IMR-90 (cell line): Measurements from ENCODE around the gene SLC35D2. TPM values are rescaled to one million over a fixed set of nuclear protein-coding genes. Genes with fewer than 3 reads are reported as not detected.
"Not testable (repeated sequence)": the region's sequence is repeated elsewhere in the genome, so short reads cannot be mapped to it uniquely, and the experiment has no call there.

Source experiments
- ATAC-seq: fragments of 200-7000 bp; cut with Tn5 transposase; 2 replicates; pipeline ENCODE4 v1.9.1; 2020; ENCODE audit warnings: low read depth, mild to moderate bottlenecking, moderate library complexity
- BruUV-seq: library from RNA; stranded (reverse); fragments of 400-500 nt; replicated peaks from 2 replicates; lab custom pipeline; 2021; lab: Mats Ljungman, UMichigan
- CTCF ChIA-PET: fragments of 300-600 bp; formaldehyde crosslinking; extraction: SDS; loops from one replicate; lab custom pipeline; 2021; ENCODE audit warnings: antibody characterized with exemption; lab: Yijun Ruan, JAX
- POLR2A ChIA-PET: fragments of 300-600 bp; sonication (Branson Sonifier 250); formaldehyde crosslinking; loops from one replicate; lab custom pipeline; 2022; ENCODE audit warnings: antibody characterized with exemption; ENCODE audit not compliant: unreplicated experiment; lab: Charles Lee
- DNase-seq: peaks from one replicate; pipeline ENCODE4 v3.0.0; 2013
- H2AFZ ChIP-seq: replicated peaks from 2 replicates; pipeline ENCODE3; 2013; ENCODE audit warnings: low read length, mild to moderate bottlenecking; ENCODE audit not compliant: poor library complexity
- H2AK5ac ChIP-seq: 2 replicates; pipeline ENCODE4 v1.6.1; 2013; ENCODE audit warnings: low read depth, low read length, inconsistent platforms
- H2AK9ac ChIP-seq: replicated peaks from 2 replicates; pipeline ENCODE3; 2013; ENCODE audit warnings: mild to moderate bottlenecking, low read depth, low read length, moderate library complexity; ENCODE audit not compliant: poor library complexity
- H2BK120ac ChIP-seq: 2 replicates; pipeline ENCODE4 v1.6.1; 2013; ENCODE audit warnings: low read depth, low read length, inconsistent platforms
- H2BK15ac ChIP-seq: 3 replicates; pipeline ENCODE4 v1.6.1; 2013; ENCODE audit warnings: low read depth, low read length, inconsistent platforms
- H2BK20ac ChIP-seq: 2 replicates; pipeline ENCODE4 v1.6.1; 2013; ENCODE audit warnings: low read depth, mild to moderate bottlenecking, inconsistent platforms, low read length, moderate library complexity
- H2BK5ac ChIP-seq: 2 replicates; pipeline ENCODE4 v1.6.1; 2013; ENCODE audit warnings: mild to moderate bottlenecking, low read depth, low read length, inconsistent platforms; ENCODE audit not compliant: poor library complexity, severe bottlenecking
- H3K14ac ChIP-seq: replicated peaks from 2 replicates; pipeline ENCODE4 v1.6.1; 2013; ENCODE audit warnings: low read depth, low read length, inconsistent platforms
- H3K18ac ChIP-seq: 2 replicates; pipeline ENCODE4 v1.6.1; 2013; ENCODE audit warnings: low read depth, low read length, control low read depth
- H3K23ac ChIP-seq: 2 replicates; pipeline ENCODE4 v1.6.1; 2013; ENCODE audit warnings: low read depth, low read length, inconsistent platforms
- H3K27ac ChIP-seq: 2 replicates; pipeline ENCODE4 v1.5.1; 2013; ENCODE audit warnings: mild to moderate bottlenecking, control low read depth, low read length; ENCODE audit not compliant: insufficient read depth
- H3K27me3 ChIP-seq: 2 replicates; pipeline ENCODE4 v1.6.1; 2013; ENCODE audit warnings: low read length; ENCODE audit not compliant: control insufficient read depth, insufficient read depth
- H3K36me3 ChIP-seq: 2 replicates; pipeline ENCODE4 v1.6.1; 2013; ENCODE audit warnings: low read length, mixed read lengths; ENCODE audit not compliant: control insufficient read depth, insufficient read depth
- H3K4ac ChIP-seq: 2 replicates; pipeline ENCODE4 v1.6.1; 2013; ENCODE audit warnings: low read depth, low read length, inconsistent platforms
- H3K4me1 ChIP-seq: 2 replicates; pipeline ENCODE4 v1.6.1; 2013; ENCODE audit warnings: low read length, mixed read lengths; ENCODE audit not compliant: control insufficient read depth, insufficient read depth
- H3K4me2 ChIP-seq: 2 replicates; pipeline ENCODE4 v1.6.1; 2013; ENCODE audit warnings: low read depth, mild to moderate bottlenecking, control low read depth, low read length, moderate library complexity
- H3K4me3 ChIP-seq: 2 replicates; pipeline ENCODE4 v1.5.1; 2013; ENCODE audit warnings: low read depth, mild to moderate bottlenecking, control low read depth, low read length, moderate library complexity; ENCODE audit not compliant: insufficient read depth
- H3K56ac ChIP-seq: 2 replicates; pipeline ENCODE4 v1.6.1; 2013; ENCODE audit warnings: low read length, inconsistent platforms; ENCODE audit not compliant: insufficient read depth; ENCODE audit errors: extremely low read depth
- H3K79me1 ChIP-seq, 2 experiments: 2 replicates each; pipeline ENCODE4 v1.6.1; 2013; ENCODE audit warnings: low read length in 2 of 2, inconsistent platforms in 1 of 2, low read depth in 1 of 2
- H3K9ac ChIP-seq: 2 replicates; pipeline ENCODE4 v1.6.1; 2013; ENCODE audit warnings: low read depth, low read length, control low read depth
- H3K9me1 ChIP-seq: 2 replicates; pipeline ENCODE4 v1.6.1; 2013; ENCODE audit warnings: low read length, inconsistent platforms; ENCODE audit not compliant: insufficient read depth
- H3K9me3 ChIP-seq: 2 replicates; pipeline ENCODE4 v1.6.1; 2013; ENCODE audit warnings: low read length; ENCODE audit not compliant: control insufficient read depth, insufficient read depth
- H4K20me1 ChIP-seq: 2 replicates; pipeline ENCODE4 v1.6.1; 2013; ENCODE audit warnings: low read length, inconsistent platforms; ENCODE audit not compliant: insufficient read depth
- H4K5ac ChIP-seq: 2 replicates; pipeline ENCODE4 v1.6.1; 2013; ENCODE audit warnings: mild to moderate bottlenecking, low read depth, low read length, control low read depth
- H4K8ac ChIP-seq, 2 experiments: 2 replicates each; pipeline ENCODE4 v1.6.1; 2013; ENCODE audit warnings: low read depth in 2 of 2, low read length in 2 of 2, control low read depth in 1 of 2, inconsistent platforms in 1 of 2
- H4K91ac ChIP-seq: 2 replicates; pipeline ENCODE4 v1.6.1; 2013; ENCODE audit warnings: low read depth, low read length, inconsistent platforms; ENCODE audit not compliant: insufficient read depth
- RFX5 ChIP-seq: IDR thresholded peaks from 2 replicates; pipeline ENCODE4 v1.8.0; 2012; ENCODE audit warnings: low read depth, mild to moderate bottlenecking, low read length, moderate library complexity
- SMC3 ChIP-seq: fragments of 150-350 bp; IDR thresholded peaks from 2 replicates; pipeline ENCODE4 v1.6.1; 2016; ENCODE audit warnings: low read depth, mild to moderate bottlenecking, antibody characterized with exemption, low read length, moderate library complexity
- WGBS, 2 experiments: methylation state at CpG; one replicate each; pipeline versions ENCODE4 v1.1.5 to v1.1.7; 2013; ENCODE audit warnings: missing lambda C conversion rate in 2 of 2; ENCODE audit not compliant: insufficient read length in 1 of 2; ENCODE audit errors: extremely low coverage in 2 of 2; 5-methylcytosine and 5-hydroxymethylcytosine counted together
- dilution Hi-C: fragments of 300-500 bp; cut with HindIII; formaldehyde crosslinking; loops from one replicate; pipeline ENCODE4 v1.14.3; 2018; ENCODE audit warnings: low sequenced_read_pairs; ENCODE audit not compliant: unreplicated experiment
- in situ Hi-C: fragments of 300-500 bp; cut with MboI; formaldehyde crosslinking; loops from 3 replicates; pipeline ENCODE4 v1.14.3; 2019; ENCODE audit warnings: low sequenced_read_pairs, inconsistent platforms, mixed read lengths
- intact Hi-C: fragments of 100-400 bp; cut with micrococcal nuclease; formaldehyde crosslinking; loops from 2 replicates; pipeline ENCODE4 v1.10.0; 2022
- polyA plus RNA-seq, 3 experiments: library from polyadenylated mRNA; depleted of rRNA; stranded (reverse); fragments of >200 nt; gene quantifications; 2 replicates each; pipeline ENCODE4 v1.2.3, GENCODE V29; 2012; ENCODE audit warnings: low replicate concordance in 1 of 3
- total RNA-seq: library from RNA; depleted of rRNA; stranded (reverse); fragments of >200 nt; gene quantifications from 2 replicates; pipeline ENCODE4 v1.2.3, GENCODE V29; 2012

SLC35D2 gene
- total and polyA plus RNA-seq, 2 of the 4 experiments (the other 2 are of a cell fraction), result 9.7 to 11.8 TPM

DNA sequence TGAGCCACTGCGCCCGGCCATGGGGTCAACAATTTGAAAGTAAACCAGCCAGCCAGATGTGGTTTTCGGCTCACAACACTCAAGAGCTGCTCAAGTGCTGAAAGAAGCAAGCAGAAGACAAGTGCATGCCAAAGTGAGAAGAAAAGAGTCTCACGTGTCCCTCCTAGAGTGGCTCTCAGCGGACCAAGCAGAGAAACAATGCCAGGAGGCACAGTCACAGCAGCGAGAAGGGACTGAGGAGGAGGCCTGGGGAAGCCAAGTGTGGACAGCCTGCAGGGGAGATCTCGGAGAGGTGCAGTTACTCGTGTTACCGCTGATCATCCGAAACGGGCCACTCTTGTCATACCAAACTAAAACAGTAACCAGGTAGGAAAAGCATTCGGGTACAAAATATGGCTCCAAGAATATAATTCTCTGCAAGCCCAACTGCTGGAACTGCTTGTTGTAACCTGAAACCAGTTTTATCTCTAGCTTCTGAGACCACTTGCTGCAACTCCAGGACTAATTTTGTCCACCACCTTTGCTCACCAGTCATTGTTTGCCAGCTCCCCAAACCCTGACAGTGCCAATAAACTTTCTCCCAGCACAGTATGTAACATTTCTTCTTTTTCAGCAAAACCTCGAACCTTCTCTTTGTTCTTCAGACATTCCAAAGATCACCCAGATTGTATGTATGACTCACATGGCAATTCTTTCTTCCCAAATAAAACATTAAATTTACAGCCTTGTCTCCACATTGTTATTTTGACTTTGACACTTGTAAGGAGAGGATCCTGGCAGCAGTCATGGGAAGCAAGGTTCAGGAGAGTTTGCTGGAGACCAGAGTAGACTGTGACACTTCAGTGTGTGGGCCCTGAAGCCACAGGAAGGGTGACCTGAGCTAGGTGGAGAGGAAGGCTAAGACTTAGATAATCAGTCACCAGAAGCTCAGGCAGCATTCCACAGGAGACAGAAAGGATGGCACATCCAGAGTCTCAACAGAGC lies 6.3 kb downstream of the SLC35D2 start:
- CTCF ChIA-PET, result no interaction called here

DNA sequence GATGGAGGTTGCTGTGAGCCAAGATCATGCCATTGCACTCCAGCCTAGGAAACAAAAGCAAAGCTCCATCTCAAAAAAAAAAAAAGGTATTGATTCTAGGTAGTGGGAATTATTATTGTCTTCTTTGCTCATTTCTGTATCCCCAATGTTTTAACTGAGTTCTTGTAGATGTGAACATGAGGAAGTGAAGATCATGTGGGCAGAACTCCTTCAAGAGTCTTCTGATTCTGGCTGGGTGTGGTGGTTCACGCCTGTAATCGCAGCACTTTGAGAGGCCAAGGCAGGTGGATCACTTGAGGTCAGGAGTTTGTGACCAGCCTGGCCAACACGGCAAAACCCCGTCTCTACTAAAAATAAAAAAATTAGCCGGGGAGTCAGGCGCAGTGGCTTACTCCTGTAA lies 8.0 kb downstream of the SLC35D2 start:
- H3K4me2 ChIP-seq, H3K9ac ChIP-seq, H3K27ac ChIP-seq, H2BK5ac ChIP-seq, ATAC-seq, H3K18ac ChIP-seq, H2AFZ ChIP-seq, POLR2A ChIA-PET, H3K14ac ChIP-seq, CTCF ChIA-PET, H2BK15ac ChIP-seq, H3K27me3 ChIP-seq, H4K5ac ChIP-seq, DNase-seq, H2BK120ac ChIP-seq, H3K4me3 ChIP-seq, H3K56ac ChIP-seq, H3K9me3 ChIP-seq, in situ Hi-C loops, H3K23ac ChIP-seq, H3K36me3 ChIP-seq, H4K8ac ChIP-seq, H4K91ac ChIP-seq, dilution Hi-C loops, H2AK5ac ChIP-seq, intact Hi-C loops, H2AK9ac ChIP-seq, H2BK20ac ChIP-seq, H3K4ac ChIP-seq, H3K9me1 ChIP-seq, BruUV-seq: not testable (repeated sequence)
- peaks cover 23% of the 10 kb centered on the region for H4K20me1 ChIP-seq
- peaks cover 15% of the 10 kb centered on the region for H3K4me1 ChIP-seq
- H3K79me1 ChIP-seq, result peaks cover 0 to 28% of the 10 kb centered on the region in 2 experiments; a peak in 3 of 4 replicates
- WGBS, 2 experiments, result no CpG with 5 or more reads among the region's 6 CpGs

More for the DNA sequence above, 6.3 kb downstream of the SLC35D2 start:
- H4K91ac ChIP-seq, result no peak overlapping the region
- peaks cover 15% of the 10 kb centered on the region for H3K4me1 ChIP-seq
- H3K27ac ChIP-seq, result no peak overlapping the region
- POLR2A ChIA-PET, result no interaction called here
- intact Hi-C loops, result no loop called here
- peaks cover 8 to 44% of the 10 kb centered on the region in 2 experiments for H3K79me1 ChIP-seq
- no peak overlapping the region for H3K14ac ChIP-seq
- no peaks in the 10 kb centered on the region for H3K9me3 ChIP-seq
- H3K56ac ChIP-seq, result no peak overlapping the region
- no peaks in the 10 kb centered on the region; the same call in 1 of the 2 replicates for H3K36me3 ChIP-seq
- no peak overlapping the region for H3K18ac ChIP-seq
- no peak overlapping the region for H2BK120ac ChIP-seq
- H2BK20ac ChIP-seq, result no peak overlapping the region
- ATAC-seq (peak; percentile 40), DNase-seq (peak; percentile 38)
- dilution Hi-C loops, result no loop called here
- peaks cover 10% of the 10 kb centered on the region; the same call in 1 of the 2 replicates for H3K9me1 ChIP-seq
- 86% methylated on average over 3 of the region's 13 CpGs; no CpG with 5 or more reads in 1 of the 2 experiments for WGBS, 2 experiments
- no peak overlapping the region for H3K4me3 ChIP-seq
- no peak overlapping the region for H2AK9ac ChIP-seq
- H2BK15ac ChIP-seq, result no peak overlapping the region
- H4K8ac ChIP-seq, result no peak overlapping the region
- no peak overlapping the region for H3K4ac ChIP-seq
- no peak overlapping the region for H4K5ac ChIP-seq
- no peak overlapping the region for H3K9ac ChIP-seq
- peak overlapping the region; percentile 41; the same call in 1 of the 2 replicates for H3K4me2 ChIP-seq
- H3K27me3 ChIP-seq, result no peaks in the 10 kb centered on the region
- H2BK5ac ChIP-seq, result no peak overlapping the region
- H4K20me1 ChIP-seq, result peaks cover 23% of the 10 kb centered on the region
- no peak overlapping the region for H3K23ac ChIP-seq
- in situ Hi-C loops, result no loop called here
- TF ChIP-seq SMC3, result no peak
- no peak for TF ChIP-seq RFX5
- H2AK5ac ChIP-seq, result no peak overlapping the region
- no peak overlapping the region for H2AFZ ChIP-seq
- BruUV-seq, result TSS peak; percentile 26
